Left ventricle myocardium inferior (tissue), 1 donor: ENCODE measurements around the gene GRXCR2. TPM values are rescaled to one million over a fixed set of nuclear protein-coding genes. Genes with fewer than 3 reads are reported as not detected.

Experiments
- DNase-seq: peaks from one replicate; pipeline ENCODE4 v3.0.0-alpha.2; 2020
- H3K27ac ChIP-seq: fragments of 200-600 bp; replicated peaks from 2 replicates; pipeline ENCODE4 v1.8.0; 2021
- H3K27me3 ChIP-seq: fragments of 200-600 bp; 2 replicates; pipeline ENCODE4 v1.8.0; 2021; ENCODE audit warnings: low read depth
- H3K36me3 ChIP-seq: fragments of 200-600 bp; 2 replicates; pipeline ENCODE4 v1.8.0; 2021
- H3K4me1 ChIP-seq: fragments of 200-600 bp; 2 replicates; pipeline ENCODE4 v1.8.0; 2021
- H3K4me3 ChIP-seq: fragments of 200-600 bp; 2 replicates; pipeline ENCODE4 v1.8.0; 2021; ENCODE audit warnings: mild to moderate bottlenecking, moderate library complexity
- H3K9me3 ChIP-seq: fragments of 200-600 bp; replicated peaks from 2 replicates; pipeline ENCODE4 v1.8.0; 2021
- CTCF ChIP-seq: fragments of 200-600 bp; IDR thresholded peaks from 2 replicates; pipeline ENCODE4 v1.8.0; 2021; ENCODE audit warnings: antibody characterized with exemption, mild to moderate bottlenecking, borderline replicate concordance
- intact Hi-C: fragments of 100-400 bp; cut with micrococcal nuclease; formaldehyde crosslinking; loops from one replicate; pipeline ENCODE4 v1.11.0; 2022
- total RNA-seq: library from RNA; stranded (reverse); fragmentation: NEBNext Ultra II Directional; extraction: Animal tissue kit (Norgen Biotek cat#: 25700); gene quantifications from one replicate; pipeline ENCODE4 v1.2.1, GENCODE V29; 2021
- donor health status: DM: no; HTN: yes; CAD: no; lungs with severe emphysema.

The GRXCR2 gene
- total RNA-seq, 1 donor from 2014 or later = 1.1 TPM

DNA sequence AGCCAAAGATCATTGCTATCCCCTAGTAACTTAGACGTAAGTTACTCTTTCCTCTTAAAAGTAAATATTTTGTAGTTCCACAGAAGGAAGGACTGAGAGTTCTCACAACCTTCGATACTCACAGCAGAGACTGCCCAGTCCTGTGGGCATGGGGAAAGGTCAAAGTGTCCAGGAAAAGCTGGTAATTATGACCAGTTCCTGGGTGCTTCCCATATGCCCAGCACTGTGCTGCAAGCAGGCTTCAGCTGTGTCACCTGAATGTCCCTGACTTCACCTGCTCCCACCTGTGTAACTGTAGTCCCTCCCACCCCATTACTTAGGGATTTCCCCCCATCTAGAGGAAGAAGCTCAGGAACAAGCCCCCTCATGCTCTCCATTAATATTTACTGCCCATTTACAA lies 45.6 kb upstream of the GRXCR2 start:
- H3K4me3 ChIP-seq = no peak overlapping the region
- H3K27ac ChIP-seq = no peak overlapping the region
- H3K36me3 ChIP-seq = no peaks in the 10 kb centered on the region
- no peaks in the 10 kb centered on the region for H3K27me3 ChIP-seq
- no peak for DNase-seq
- no peak for TF ChIP-seq CTCF
- peaks cover 7% of the 10 kb centered on the region for H3K4me1 ChIP-seq
- intact Hi-C loops = no loop called here
- H3K9me3 ChIP-seq = no peaks in the 10 kb centered on the region

DNA sequence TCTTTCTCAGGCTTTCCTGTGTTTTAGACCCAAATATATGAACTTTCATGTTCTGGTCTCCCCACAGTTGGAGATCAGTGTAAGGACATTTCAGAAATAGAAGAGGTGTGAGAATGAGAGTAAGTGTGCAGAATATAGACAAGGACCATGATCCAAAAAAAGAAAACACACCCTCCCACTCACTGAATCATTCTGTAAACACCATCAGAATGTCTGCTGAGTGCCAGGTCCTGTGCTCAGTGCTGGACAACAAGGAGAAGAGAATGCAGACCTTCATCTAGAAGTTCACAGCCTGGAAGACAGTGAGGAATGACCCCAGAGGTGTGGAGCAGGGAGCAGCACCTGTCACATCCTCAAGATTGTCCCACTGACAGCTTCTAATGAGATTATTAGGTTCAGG lies 44.5 kb upstream of the GRXCR2 start:
- H3K27ac ChIP-seq = no peak overlapping the region
- no peak overlapping the region for H3K4me3 ChIP-seq
- DNase-seq = no peak
- H3K9me3 ChIP-seq = no peaks in the 10 kb centered on the region
- no peaks in the 10 kb centered on the region for H3K27me3 ChIP-seq
- peaks cover 7% of the 10 kb centered on the region for H3K4me1 ChIP-seq
- no peak for TF ChIP-seq CTCF
- H3K36me3 ChIP-seq = no peaks in the 10 kb centered on the region
- intact Hi-C loops = no loop called here

- Histone ChIP-seq H3K36me3 (no peaks in the 10 kb centered on the region), H3K27me3 (no peaks in the 10 kb centered on the region), H3K4me1 (peaks cover 7% of the 10 kb centered on the region), H3K9me3 (no peaks in the 10 kb centered on the region), H3K27ac (no peak overlapping the region), H3K4me3 (no peak overlapping the region)
- DNase-seq = no peak
- TF ChIP-seq CTCF = no peak
- intact Hi-C loops = no loop called here
These were observed 43.3 kb upstream of the GRXCR2 start for GRCh38 chr5:145915970-145916638.

DNA sequence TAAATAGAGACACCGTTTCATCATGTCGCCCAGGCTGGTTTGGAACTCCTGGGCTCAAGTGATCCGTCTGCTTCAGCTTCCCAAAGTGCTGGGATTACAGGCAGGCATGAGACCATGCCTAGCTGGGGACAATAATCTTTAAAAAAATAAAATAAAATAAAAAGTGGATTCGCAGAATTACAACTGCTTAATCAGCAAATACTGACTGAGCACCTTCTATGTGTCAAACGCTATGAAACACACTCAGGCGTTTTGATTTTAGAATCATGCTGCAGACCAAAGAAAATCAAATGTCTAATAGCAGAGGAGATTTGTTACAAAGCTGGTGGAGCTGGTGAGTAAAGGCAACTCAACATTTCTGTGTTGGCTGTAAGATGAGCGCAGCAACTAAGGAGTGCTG lies 40.9 kb upstream of the GRXCR2 start:
- H3K36me3 ChIP-seq = no peaks in the 10 kb centered on the region
- H3K4me1 ChIP-seq = peaks cover 7% of the 10 kb centered on the region
- no peaks in the 10 kb centered on the region for H3K27me3 ChIP-seq
- H3K9me3 ChIP-seq = no peaks in the 10 kb centered on the region
- no peak for TF ChIP-seq CTCF
- intact Hi-C loops = no loop called here
- H3K4me3 ChIP-seq = no peak overlapping the region
- no peak overlapping the region for H3K27ac ChIP-seq
- DNase-seq = no peak

- H3K36me3 ChIP-seq = no peaks in the 10 kb centered on the region
- H3K4me3 ChIP-seq = no peak overlapping the region
- no peak for DNase-seq
- H3K9me3 ChIP-seq = no peaks in the 10 kb centered on the region
- TF ChIP-seq CTCF = no peak
- no peak overlapping the region for H3K27ac ChIP-seq
- H3K4me1 ChIP-seq = peaks cover 3% of the 10 kb centered on the region
- intact Hi-C loops = no loop called here
- H3K27me3 ChIP-seq = no peaks in the 10 kb centered on the region
These were observed 39.8 kb upstream of the GRXCR2 start for GRCh38 chr5:145912594-145912993.
